GM12801 (cell line): ENCODE results near the gene USP10.

ENCODE experiments used
- TF ChIP-seq, protein P1 (sequence below): IDR thresholded peaks from one replicate; pipeline ENCODE4 v1.5.1; 2011; ENCODE audit warnings: control low read depth; ENCODE audit not compliant: insufficient read length; ENCODE audit errors: extremely low read depth

Gene USP10

DNA sequence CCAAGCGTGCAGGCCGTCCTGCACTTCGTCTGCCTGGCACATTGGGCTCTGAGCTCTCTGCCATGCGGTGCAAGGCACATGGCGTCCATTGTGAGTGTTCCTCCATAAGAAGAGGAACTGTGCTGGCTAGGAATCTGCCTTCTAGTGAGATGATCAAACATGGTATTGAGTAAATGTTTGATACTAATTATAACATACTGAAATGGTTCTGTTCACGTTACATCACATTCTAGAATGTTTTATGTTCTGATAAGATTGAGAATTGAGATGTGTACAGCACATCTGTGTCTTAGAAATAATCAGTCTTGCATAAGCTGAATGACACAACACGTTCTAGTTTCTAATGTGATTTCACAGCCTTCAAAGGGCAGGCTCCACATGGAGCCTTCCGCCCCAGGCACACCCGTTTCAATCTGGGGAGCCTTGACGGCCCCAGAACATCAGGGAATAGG is 42.9 kb downstream of the USP10 start:
- TF ChIP-seq, protein P1, sequence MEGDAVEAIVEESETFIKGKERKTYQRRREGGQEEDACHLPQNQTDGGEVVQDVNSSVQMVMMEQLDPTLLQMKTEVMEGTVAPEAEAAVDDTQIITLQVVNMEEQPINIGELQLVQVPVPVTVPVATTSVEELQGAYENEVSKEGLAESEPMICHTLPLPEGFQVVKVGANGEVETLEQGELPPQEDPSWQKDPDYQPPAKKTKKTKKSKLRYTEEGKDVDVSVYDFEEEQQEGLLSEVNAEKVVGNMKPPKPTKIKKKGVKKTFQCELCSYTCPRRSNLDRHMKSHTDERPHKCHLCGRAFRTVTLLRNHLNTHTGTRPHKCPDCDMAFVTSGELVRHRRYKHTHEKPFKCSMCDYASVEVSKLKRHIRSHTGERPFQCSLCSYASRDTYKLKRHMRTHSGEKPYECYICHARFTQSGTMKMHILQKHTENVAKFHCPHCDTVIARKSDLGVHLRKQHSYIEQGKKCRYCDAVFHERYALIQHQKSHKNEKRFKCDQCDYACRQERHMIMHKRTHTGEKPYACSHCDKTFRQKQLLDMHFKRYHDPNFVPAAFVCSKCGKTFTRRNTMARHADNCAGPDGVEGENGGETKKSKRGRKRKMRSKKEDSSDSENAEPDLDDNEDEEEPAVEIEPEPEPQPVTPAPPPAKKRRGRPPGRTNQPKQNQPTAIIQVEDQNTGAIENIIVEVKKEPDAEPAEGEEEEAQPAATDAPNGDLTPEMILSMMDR = no peak

DNA sequence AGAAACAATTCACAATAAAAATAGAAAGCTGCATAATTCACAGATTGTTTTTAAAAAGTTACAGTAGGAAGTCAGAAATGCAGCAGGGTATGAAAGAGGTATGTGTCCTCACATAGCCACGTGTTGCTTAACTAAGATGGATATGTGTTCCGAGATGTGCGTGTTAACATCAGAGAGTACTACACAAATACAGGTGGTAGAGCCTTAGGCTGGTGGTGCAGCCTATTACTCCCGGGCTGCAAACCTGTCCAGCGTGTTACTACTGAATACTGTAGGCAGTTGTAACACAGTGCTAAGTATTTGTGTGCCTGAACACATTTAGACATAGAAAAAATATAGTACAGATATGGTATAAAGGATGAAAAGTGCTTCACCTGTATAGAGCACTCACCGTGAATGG is 46.4 kb downstream of the USP10 start:
- TF ChIP-seq, protein P1 = no peak

DNA sequence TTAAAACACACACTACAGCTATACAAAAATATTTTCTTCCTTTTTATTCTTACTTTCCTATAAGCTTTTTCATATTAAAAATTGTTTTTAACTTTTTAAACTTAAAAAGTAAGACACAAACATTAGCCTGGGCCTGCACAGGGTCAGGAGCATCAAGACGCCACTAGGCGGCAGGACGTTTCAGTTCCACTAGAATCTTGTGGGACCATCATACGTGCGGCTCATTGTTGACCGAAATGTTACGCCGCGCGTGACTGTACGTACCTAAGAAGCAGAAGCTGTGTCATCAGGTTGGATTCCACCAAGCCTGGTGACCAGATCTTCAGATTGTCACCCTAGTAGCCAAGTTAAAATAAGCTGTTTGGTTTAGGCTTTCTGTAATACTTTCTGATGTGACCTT is 47.1 kb downstream of the USP10 start:
- TF ChIP-seq, protein P1 = no peak

DNA sequence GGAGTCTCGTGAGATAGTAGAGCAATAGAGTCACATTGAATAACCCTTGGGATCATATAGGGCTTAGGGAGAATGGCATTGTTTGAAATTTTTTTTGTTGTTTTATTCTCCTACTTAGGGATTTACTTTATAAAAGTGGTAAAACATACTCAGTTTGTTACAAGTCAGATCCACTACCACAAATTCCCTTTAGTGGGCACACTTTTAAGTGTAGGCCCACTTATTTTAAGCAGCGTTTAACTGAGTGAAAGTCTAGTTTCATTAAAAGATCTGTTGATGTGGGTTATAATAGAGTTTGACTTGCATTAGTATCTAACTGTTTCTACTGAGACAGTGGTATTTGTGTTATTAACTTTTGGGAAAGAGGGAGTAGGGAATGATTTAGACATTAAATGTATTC is 49.3 kb downstream of the USP10 start:
- TF ChIP-seq, protein P1 = no peak

DNA sequence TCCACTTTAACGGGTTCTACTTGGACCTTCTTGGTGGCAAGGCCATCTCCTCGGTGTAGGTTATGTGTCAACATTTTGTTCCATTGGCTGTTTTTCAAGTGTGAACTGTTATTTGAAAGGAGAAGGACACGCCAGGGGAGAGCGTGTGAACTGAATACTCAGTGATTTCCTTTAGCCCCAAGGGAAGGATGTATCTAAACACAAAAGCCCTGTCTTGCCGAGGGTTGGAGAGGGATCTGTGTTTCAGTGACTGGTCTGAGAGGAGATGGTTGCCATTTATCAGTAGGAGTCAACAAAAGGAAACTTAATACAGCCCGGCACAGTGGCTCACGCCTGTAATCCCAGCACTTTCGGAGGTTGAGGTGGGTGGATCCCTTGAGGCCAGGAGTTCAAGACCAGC is 50.0 kb downstream of the USP10 start:
- TF ChIP-seq, protein P1 = no peak

DNA sequence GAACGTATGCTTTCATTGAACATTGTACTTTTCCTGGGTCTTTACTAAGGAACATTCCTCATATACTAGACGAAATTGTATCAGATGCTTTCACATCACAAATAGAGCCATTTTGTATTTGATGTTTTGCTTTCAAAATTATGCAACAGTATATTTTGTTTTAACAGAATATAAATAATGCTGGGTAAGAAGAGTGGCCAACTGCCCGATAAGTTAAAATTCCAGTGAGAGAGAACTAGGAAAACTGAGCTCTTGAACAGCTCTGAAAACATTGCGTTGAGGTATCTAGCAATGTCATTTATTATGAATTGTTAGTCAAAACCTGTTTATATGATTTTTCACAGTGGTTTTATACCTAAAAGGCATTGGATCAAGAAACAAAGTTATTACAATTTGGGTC is 50.8 kb downstream of the USP10 start:
- TF ChIP-seq, protein P1 = no peak

DNA sequence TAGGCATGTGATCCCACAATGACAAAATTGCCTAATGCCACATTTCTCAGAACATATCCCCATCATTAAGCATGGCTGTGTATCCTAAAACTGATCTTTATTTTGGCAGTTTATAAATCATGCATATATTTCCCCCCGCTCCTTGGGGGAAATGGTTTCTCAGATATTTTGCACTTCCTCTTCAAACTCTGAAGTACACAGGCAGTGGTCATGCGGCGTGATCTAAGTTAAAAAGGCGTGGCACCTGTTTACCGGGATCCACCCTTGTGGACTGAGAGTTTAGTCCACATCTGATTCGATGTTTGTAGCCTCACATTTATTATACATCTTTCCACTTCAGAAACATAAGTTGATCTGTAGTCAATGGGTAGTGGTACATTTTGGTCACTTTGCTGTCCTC is 51.4 kb downstream of the USP10 start:
- TF ChIP-seq, protein P1 = no peak

DNA sequence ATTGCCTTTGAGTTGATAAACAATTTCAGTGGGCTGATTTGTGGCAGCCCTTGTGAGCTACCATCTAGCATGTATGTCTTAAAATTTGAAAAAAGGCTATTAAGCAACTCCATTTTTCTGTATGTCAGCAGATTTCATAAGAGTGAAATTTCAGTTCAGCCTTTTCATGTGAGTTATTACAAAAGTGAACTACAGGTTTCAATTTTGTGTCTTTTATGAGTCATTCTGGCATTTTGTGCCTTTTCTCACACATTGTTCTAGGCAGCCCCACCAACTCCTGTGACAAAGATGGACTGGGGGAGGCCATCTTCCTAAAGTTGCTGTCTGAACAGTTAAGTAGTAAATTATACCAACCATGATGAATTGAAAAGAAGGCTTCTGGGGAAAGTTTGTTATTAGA is 52.1 kb downstream of the USP10 start:
- TF ChIP-seq, protein P1 = no peak
